DMS153 treated with DMSO at 0.1 percent for 48 hours (cell line): ENCODE data around the gene IKZF3.
"Not testable (repeated sequence)": the region's sequence is repeated elsewhere in the genome, so short reads cannot be mapped to it uniquely, and the experiment has no call there.

Source experiments
- DNase-seq: peaks from one replicate; lab custom pipeline; 2025; ENCODE audit not compliant: unreplicated experiment; lab: John Stamatoyannopoulos, UW

The IKZF3 gene

GRCh38 chr17:39742126-39742855 is 121.8 kb downstream of the IKZF3 start:
- no peak for DNase-seq

- peak; percentile 20 for DNase-seq
These were observed 123.6 kb downstream of the IKZF3 start for GRCh38 chr17:39740357-39741111.

- DNase-seq: no peak
These were observed 124.2 kb downstream of the IKZF3 start for GRCh38 chr17:39739885-39740356.

GRCh38 chr17:39738983-39739884 is 124.9 kb downstream of the IKZF3 start:
- DNase-seq: peak; percentile 74

GRCh38 chr17:39738568-39738901 is 125.6 kb downstream of the IKZF3 start:
- DNase-seq: peak; percentile 9

GRCh38 chr17:39737760-39738567 is 126.1 kb downstream of the IKZF3 start, which contains the start of gene GRB7:
GRB7 (plus strand) TSS chr17:39737938; CDS start chr17:39742302, 4,364 bp downstream.
- DNase-seq: peak; percentile 75

GRCh38 chr17:39737206-39737759 is 126.8 kb downstream of the IKZF3 start:
- no peak for DNase-seq

GRCh38 chr17:39736319-39737165 is 127.6 kb downstream of the IKZF3 start:
- no peak for DNase-seq

GRCh38 chr17:39735882-39736281 is 128.2 kb downstream of the IKZF3 start:
- no peak for DNase-seq

GRCh38 chr17:39732586-39732985 is 131.5 kb downstream of the IKZF3 start:
- DNase-seq: no peak

- DNase-seq: peak; percentile 70
These were observed 133.8 kb downstream of the IKZF3 start, which contains the start of gene MIEN1 for GRCh38 chr17:39730095-39730921. MIEN1 (minus strand) TSS chr17:39730532; CDS start chr17:39730495, 37 bp downstream.

- DNase-seq: no peak
These were observed 134.7 kb downstream of the IKZF3 start for GRCh38 chr17:39729280-39729851.

- no peak for DNase-seq
These were observed 136.6 kb downstream of the IKZF3 start for GRCh38 chr17:39727556-39727955.

GRCh38 chr17:39726617-39727016 is 137.5 kb downstream of the IKZF3 start:
- no peak for DNase-seq

- not testable (repeated sequence) for DNase-seq
These were observed 138.2 kb downstream of the IKZF3 start for GRCh38 chr17:39725923-39726322.

GRCh38 chr17:39724731-39725130 is 139.4 kb downstream of the IKZF3 start:
- DNase-seq: no peak

- no peak for DNase-seq
These were observed 140.9 kb downstream of the IKZF3 start for GRCh38 chr17:39722965-39723848.
